Suprapubic skin (tissue), 3 donors: ENCODE measurements around the gene HSD11B1L.
"Not testable (repeated sequence)": the region's sequence is repeated elsewhere in the genome, so short reads cannot be mapped to it uniquely, and the experiment has no call there.

Experiments used
- POLR2A ChIP-seq, 2 donors: fragments of 450-650 bp; IDR thresholded peaks; one replicate each; pipeline ENCODE4 v1.6.1; 2017; ENCODE audit warnings: antibody characterized with exemption in 2 of 2, mild to moderate bottlenecking in 2 of 2, moderate library complexity in 2 of 2
- TF ChIP-seq, protein P1 (sequence below), 2 donors: fragments of 200-600 bp in 1 of 2; fragments of 450-650 bp in 1 of 2; sonication (generic) in 1 of 2; IDR thresholded peaks; one replicate each; pipeline ENCODE4 v1.5.1; 2016 to 2019; ENCODE audit warnings: antibody characterized with exemption in 2 of 2, mild to moderate bottlenecking in 1 of 2, moderate library complexity in 1 of 2

DNA sequence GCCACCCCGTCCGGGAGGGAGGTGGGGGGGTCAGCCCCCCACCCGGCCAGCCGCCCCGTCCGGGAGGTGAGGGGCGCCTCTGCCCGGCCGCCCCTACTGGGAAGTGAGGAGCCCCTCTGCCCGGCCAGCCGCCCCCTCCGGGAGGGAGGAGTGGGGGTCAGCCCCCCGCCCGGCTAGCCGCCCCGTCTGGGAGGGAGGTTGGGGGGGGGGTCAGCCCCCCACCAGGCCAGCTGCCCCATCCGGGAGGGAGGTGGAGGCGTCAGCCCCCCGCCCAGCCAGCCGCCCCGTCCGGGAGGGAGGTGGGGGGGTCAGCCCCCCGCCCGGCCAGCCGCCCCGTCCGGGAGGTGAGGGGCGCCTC lies 21.2 kb downstream of the HSD11B1L start:
- not testable (repeated sequence) for TF ChIP-seq POLR2A (IDR thresholded peaks at IDR 0.05)
- TF ChIP-seq, protein P1, sequence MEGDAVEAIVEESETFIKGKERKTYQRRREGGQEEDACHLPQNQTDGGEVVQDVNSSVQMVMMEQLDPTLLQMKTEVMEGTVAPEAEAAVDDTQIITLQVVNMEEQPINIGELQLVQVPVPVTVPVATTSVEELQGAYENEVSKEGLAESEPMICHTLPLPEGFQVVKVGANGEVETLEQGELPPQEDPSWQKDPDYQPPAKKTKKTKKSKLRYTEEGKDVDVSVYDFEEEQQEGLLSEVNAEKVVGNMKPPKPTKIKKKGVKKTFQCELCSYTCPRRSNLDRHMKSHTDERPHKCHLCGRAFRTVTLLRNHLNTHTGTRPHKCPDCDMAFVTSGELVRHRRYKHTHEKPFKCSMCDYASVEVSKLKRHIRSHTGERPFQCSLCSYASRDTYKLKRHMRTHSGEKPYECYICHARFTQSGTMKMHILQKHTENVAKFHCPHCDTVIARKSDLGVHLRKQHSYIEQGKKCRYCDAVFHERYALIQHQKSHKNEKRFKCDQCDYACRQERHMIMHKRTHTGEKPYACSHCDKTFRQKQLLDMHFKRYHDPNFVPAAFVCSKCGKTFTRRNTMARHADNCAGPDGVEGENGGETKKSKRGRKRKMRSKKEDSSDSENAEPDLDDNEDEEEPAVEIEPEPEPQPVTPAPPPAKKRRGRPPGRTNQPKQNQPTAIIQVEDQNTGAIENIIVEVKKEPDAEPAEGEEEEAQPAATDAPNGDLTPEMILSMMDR (IDR thresholded peaks at IDR 0.05), result not testable (repeated sequence)
